Measurements from ENCODE around the gene DNAJB8. TPM values are rescaled to one million over a fixed set of nuclear protein-coding genes. Genes with fewer than 3 reads are reported as not detected.

DNAJB8 gene
- total RNA-seq, 1 experiment from 2014 or later = not detected

- no peaks in the 10 kb centered on the region for H3K4me1 ChIP-seq (ENCODE audit: insufficient read depth, low read length, poor library complexity, severe bottlenecking)
- H3K4me3 ChIP-seq (ENCODE audit: low read depth, low read length, poor library complexity, severe bottlenecking) = no peak overlapping the region
- no peak overlapping the region for H3K27ac ChIP-seq (ENCODE audit: low read depth, low read length, poor library complexity, severe bottlenecking)
- TF ChIP-seq CTCF (conservative IDR thresholded peaks at IDR 0.05; ENCODE audit: low read depth, low read length) = no peak
- no peak for TF ChIP-seq EZH2 (IDR thresholded peaks at IDR 0.05; ENCODE audit: borderline replicate concordance, low read depth, low read length, poor library complexity, severe bottlenecking)
- no peaks in the 10 kb centered on the region for H3K9me3 ChIP-seq (ENCODE audit: low read depth, low read length, poor library complexity, severe bottlenecking)
- ChIA-PET CTCF (no interaction called here), POLR2A (ENCODE audit: low non-redundant PET) (no interaction called here)
- no TSS peak for BruUV-seq (replicated peaks)
- H3K36me3 ChIP-seq (ENCODE audit: insufficient read depth, low read length, poor library complexity, severe bottlenecking) = peaks cover 8% of the 10 kb centered on the region
- no peak for DNase-seq (ENCODE audit: low spot score)
- H3K27me3 ChIP-seq (replicated peaks; ENCODE audit: insufficient read depth, low read depth, low read length, poor library complexity) = no peaks in the 10 kb centered on the region
- intact Hi-C loops (cut with micrococcal nuclease; ENCODE audit: unreplicated experiment) = no loop called here
Measured at GRCh38 chr3:128479558-128480086, 12.9 kb upstream of the DNAJB8 start.

- no peak for DNase-seq (ENCODE audit: low spot score)
- no peaks in the 10 kb centered on the region for H3K9me3 ChIP-seq (ENCODE audit: low read depth, low read length, poor library complexity, severe bottlenecking)
- no peak overlapping the region for H3K4me3 ChIP-seq (ENCODE audit: low read depth, low read length, poor library complexity, severe bottlenecking)
- POLR2A ChIA-PET (ENCODE audit: low non-redundant PET) = no interaction called here
- no peaks in the 10 kb centered on the region for H3K27me3 ChIP-seq (replicated peaks; ENCODE audit: insufficient read depth, low read depth, low read length, poor library complexity)
- intact Hi-C loops (cut with micrococcal nuclease; ENCODE audit: unreplicated experiment) = no loop called here
- no peak for TF ChIP-seq CTCF (conservative IDR thresholded peaks at IDR 0.05; ENCODE audit: low read depth, low read length)
- TF ChIP-seq EZH2 (IDR thresholded peaks at IDR 0.05; ENCODE audit: borderline replicate concordance, low read depth, low read length, poor library complexity, severe bottlenecking) = no peak
- no peaks in the 10 kb centered on the region for H3K4me1 ChIP-seq (ENCODE audit: insufficient read depth, low read length, poor library complexity, severe bottlenecking)
- CTCF ChIA-PET = no interaction called here
- H3K36me3 ChIP-seq (ENCODE audit: insufficient read depth, low read length, poor library complexity, severe bottlenecking) = peaks cover 8% of the 10 kb centered on the region
- H3K27ac ChIP-seq (ENCODE audit: low read depth, low read length, poor library complexity, severe bottlenecking) = no peak overlapping the region
- no TSS peak for BruUV-seq (replicated peaks)
Measured at GRCh38 chr3:128478576-128479506, 12.2 kb upstream of the DNAJB8 start.

GRCh38 chr3:128476659-128477058 lies 10.0 kb upstream of the DNAJB8 start:
- no peak for DNase-seq (ENCODE audit: low spot score)
- Histone ChIP-seq H3K4me3 (ENCODE audit: low read depth, low read length, poor library complexity, severe bottlenecking) (no peak overlapping the region), H3K27ac (ENCODE audit: low read depth, low read length, poor library complexity, severe bottlenecking) (no peak overlapping the region), H3K4me1 (ENCODE audit: insufficient read depth, low read length, poor library complexity, severe bottlenecking) (no peaks in the 10 kb centered on the region), H3K9me3 (ENCODE audit: low read depth, low read length, poor library complexity, severe bottlenecking) (no peaks in the 10 kb centered on the region), H3K36me3 (ENCODE audit: insufficient read depth, low read length, poor library complexity, severe bottlenecking) (peaks cover 4% of the 10 kb centered on the region), H3K27me3 (replicated peaks; ENCODE audit: insufficient read depth, low read depth, low read length, poor library complexity) (no peaks in the 10 kb centered on the region)
- ChIA-PET CTCF (no interaction called here), POLR2A (ENCODE audit: low non-redundant PET) (no interaction called here)
- no TSS peak for BruUV-seq (replicated peaks)
- TF ChIP-seq CTCF (conservative IDR thresholded peaks at IDR 0.05; ENCODE audit: low read depth, low read length) (no peak), EZH2 (IDR thresholded peaks at IDR 0.05; ENCODE audit: borderline replicate concordance, low read depth, low read length, poor library complexity, severe bottlenecking) (no peak)
- intact Hi-C loops (cut with micrococcal nuclease; ENCODE audit: unreplicated experiment) = no loop called here

All from A673 (cell line).